ENCODE measurements around the gene AKT1S1.
"Not testable (repeated sequence)": the region's sequence is repeated elsewhere in the genome, so short reads cannot be mapped to it uniquely, and the experiment has no call there.

Gene AKT1S1

DNA sequence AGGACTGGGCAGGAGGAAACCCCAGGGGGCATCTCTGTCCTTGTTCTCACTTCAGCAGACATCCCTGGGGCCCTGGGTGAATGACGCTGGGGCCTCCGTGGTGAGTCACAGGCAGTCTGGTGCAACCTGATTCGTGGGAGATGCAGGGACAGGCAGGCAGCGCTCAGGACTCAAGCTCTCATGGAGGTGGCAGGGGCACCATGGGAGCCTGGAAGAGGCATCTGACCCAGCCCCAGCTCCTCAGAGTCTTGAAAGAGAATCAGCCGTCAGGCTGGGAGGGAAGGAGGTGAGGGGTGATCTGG is 40.2 kb downstream of the AKT1S1 start:
- no peak for DNase-seq (ENCODE audit: low read depth in 2 of 2)

DNA sequence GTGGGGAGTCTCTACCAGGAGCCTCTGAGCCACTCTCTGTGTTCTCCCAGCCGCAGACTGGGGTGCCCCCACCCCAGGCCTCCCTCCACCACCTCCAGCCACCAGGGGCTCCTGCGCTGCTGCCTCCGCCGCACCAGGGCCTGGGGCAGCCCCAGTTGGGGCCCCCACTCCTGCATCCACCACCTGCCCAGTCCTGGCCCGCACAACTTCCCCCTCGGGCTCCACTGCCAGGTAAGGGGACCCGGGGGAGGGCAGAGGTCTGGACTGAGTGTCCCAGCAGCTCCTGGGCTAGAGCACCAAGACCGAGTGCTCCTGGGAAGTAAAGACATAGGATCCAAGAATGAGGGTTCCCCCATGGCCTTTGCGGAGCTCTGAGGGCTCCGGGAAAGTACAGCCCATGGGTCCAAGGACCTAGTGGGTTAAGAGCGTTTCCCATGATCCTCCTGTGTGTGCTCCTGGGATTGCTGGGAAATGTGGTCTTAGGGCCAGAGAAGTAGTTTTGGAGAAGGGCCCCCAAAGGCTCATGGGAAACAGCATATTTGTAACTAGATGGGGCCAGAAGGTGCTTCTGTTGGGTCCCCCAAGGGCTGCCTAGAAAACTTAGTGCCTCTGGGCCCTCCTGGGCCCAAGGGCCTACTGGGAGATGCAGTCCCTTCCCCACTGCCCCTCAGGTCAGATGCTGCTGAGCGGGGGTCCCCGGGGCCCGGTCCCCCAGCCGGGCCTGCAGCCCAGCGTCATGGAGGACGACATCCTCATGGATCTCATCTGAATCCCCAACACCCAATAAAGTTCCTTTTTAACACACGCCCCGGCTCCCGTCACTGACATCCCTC is 40.8 kb downstream of the AKT1S1 start:
- DNase-seq (ENCODE audit: low read depth in 2 of 2) = no peak

DNA sequence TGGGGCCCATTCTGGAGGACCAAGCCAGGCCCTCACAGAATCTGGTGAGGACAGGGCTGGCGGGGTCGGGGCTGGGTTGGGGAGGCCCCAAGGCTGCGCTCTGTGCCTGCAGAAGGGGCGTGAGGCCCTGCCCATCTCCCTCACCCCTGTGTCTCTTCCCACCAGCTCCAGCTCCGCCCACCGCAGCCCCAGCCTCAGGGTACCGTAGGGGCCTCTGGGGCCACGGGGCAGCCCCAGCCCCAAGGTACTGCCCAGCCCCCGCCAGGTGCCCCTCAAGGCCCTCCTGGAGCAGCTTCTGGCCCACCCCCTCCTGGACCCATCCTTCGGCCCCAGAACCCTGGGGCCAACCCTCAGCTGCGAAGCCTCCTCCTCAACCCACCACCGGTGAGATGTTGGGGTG is 41.6 kb downstream of the AKT1S1 start:
- DNase-seq (ENCODE audit: low read depth in 2 of 2) = no peak

DNA sequence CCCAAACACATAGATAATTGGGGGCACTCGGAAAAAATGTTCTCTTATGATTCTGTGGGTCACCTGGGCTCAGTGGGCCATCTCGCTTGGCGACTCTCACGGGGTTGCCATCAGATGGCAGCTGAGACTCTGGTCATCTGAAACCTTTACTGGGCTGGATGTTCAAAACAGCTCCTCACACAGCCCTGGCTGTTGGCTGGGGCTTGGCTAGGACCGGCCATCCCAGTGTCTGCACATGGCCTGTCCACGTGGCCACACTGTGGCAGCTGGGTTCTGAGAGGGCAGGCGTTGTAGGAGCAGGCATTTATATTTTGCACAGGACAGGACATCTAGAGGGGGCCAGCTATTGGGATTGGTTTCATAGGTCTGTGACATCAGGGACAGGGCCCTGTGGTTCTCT is 43.6 kb downstream of the AKT1S1 start:
- DNase-seq (ENCODE audit: low read depth in 2 of 2) = no peak

DNA sequence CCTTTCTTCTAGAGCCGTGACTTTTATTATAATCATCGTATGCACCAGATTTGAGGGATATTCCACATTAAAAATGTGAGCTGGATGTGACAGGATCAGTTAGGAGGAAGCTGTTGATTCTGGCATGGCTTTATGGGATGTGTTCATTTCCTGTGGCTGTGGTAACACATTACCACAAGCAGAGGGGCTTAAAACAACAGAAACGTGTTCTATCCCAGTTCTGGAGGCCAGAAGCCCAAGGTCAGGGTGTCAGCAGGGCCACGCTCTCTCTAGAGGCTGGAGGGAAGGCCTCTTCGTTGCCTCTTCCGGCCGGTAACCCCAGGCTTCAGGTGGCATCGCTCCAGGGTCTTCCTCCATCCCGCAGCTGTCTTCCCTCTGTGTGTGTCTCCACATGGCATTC is 44.6 kb downstream of the AKT1S1 start:
- DNase-seq (ENCODE audit: low read depth in 2 of 2) = no peak

DNA sequence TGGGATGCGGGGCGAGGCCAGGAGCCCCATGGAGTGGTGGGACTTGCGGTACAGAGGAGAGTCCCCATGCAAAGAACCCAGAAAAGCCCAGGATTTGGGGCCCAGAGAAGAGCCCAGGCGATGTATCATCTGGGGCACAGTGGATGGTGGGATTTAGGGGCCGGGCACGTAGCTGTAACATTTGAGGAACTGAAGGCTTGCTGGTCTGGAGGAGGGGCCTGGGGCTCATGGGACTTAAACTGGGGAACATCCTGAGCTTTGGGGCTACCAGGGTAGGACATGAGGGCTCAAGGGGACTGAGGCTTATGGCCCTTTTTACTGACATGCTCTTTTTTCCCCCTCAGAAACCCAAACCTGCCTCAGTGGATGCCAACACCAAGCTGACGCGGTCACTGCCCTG is 45.6 kb downstream of the AKT1S1 start:
- DNase-seq (ENCODE audit: low read depth in 2 of 2) = no peak

DNA sequence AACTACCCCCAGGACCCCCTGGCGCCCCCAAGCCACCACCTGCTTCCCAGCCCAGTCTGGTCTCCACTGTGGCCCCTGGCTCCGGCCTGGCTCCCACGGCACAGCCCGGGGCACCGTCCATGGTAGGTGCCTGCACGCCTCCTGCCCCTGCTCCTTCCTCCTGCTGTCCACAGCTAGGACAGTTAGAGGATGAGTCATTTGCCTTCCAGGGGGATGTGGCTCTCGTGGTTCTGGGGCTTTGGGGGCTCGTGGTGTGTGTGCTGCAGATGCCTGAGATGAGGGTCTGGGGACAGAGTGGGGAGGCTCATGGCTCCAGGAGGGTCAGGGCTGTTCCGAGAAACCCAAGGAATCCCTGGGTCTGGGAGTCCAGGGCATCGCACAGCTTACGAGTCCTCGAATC is 46.4 kb downstream of the AKT1S1 start:
- DNase-seq (ENCODE audit: low read depth in 2 of 2) = no peak

DNA sequence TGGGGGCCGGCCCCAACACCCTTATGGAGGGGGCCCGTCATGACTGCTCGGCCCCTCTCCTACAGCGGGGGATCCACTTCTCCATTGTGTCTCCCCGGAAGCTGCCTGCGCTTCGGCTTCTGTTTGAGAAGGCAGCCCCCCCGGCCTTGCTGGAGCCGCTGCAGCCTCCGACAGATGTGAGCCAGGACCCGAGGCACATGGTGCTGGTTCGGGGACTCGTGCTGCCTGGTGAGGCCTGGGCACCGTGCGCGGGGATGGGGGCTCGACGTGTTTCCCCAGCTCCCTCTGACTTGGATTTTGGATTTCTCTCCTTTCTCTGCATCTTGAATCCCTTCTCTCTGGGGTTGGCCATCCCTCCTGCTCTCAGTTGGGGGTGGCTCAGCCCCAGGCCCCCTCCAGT is 47.4 kb downstream of the AKT1S1 start:
- no peak for DNase-seq (ENCODE audit: low read depth in 2 of 2)

DNA sequence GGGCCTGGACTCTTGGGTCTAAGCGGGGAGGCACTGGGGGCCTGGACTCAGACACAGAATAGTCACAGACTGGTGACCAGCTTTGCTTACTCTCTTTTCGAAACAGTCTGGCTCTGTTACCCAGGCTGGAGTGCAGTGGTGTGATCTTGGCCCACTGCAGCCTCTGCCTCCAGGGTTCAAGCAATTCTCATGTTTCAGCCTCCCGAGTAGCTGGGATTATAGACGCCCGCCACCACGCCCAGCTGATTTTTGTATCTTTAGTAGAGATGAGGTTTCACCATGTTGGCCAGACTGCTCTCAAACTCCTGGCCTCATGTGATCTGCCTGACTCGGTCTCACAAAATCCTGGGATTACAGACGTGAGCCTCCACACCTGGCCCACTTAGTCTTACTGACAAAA is 48.0 kb downstream of the AKT1S1 start:
- no peak for DNase-seq (ENCODE audit: low read depth in 2 of 2)

DNA sequence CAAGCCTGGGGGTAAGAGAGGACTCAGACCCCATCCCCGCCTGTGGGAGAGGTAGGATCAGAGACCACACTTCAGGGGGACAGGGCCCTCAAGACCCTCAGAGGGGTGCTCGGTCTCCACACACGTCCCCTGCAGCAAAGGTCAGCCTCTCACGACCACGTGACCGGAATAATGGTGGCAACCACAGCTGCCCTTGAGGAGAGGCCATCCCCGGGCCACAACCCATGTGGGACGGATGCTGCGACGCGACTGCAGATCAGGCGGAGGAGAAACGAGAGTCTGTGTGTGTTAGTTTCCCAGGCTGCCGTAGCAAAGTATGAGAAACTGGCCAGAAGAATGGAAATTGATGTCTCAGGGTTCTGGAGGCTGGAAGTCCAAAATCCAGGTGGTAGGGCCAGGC is 50.1 kb downstream of the AKT1S1 start:
- no peak for DNase-seq (ENCODE audit: low read depth in 2 of 2)

DNA sequence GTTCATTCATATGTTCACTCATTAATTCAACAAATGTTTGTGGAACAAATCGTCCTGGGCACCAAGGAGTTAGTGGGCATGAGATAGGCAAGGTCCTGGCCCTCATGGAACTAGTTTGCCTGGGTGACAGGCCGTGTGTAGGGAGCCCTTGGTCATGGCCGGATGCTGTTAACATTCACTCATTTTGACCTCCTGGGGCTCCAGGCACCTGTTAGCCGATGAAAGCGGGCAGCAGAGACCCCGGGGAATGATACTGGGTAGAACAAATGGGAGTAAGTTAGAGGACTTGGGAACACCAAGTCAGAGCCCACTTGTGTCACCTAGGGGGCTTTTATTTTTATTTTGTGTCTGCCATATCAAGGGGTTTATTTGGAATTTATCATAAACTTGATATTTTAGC is 52.5 kb downstream of the AKT1S1 start:
- no peak for DNase-seq (ENCODE audit: low read depth in 2 of 2)

DNA sequence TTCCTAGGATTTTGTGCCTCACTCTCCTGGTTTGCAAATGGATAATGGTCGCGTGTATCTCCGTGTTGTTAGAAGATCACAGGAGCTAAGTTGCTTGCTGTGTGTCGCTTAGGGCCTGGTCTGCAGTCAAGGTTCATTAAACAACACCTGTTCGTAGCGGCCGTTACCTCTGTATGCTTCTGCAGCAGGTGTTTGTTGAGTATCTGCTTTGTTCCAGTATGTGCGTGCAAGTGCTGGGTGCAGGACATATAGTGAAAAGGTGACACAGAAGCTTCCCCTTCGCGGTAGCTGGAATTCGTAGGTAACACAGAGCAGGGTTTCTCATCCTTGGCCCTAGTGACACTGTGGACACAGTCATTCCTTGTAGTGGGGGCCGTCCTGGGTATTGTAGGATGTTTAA is 53.7 kb downstream of the AKT1S1 start:
- DNase-seq (ENCODE audit: low read depth in 2 of 2) = no peak

DNA sequence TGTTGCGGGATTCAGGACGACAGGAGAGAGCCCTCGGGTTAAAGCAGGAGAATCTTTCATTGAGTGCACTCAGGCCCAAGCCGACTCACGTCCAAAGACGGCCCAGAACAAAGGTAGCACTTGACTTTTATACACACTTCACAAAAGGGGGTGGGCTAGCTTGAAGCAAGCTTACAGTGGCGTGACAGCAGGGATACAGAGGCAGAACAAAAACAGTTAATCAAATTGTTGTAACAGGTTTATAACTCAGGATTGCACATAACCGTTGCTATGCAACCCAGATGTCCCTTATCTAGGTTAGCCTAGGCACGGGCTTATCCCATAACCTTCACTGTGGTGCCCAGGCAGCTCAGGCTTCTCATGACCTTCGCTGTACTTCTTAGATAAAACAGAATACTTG is 57.0 kb downstream of the AKT1S1 start:
- DNase-seq (ENCODE audit: low read depth in 2 of 2) = no peak

DNA sequence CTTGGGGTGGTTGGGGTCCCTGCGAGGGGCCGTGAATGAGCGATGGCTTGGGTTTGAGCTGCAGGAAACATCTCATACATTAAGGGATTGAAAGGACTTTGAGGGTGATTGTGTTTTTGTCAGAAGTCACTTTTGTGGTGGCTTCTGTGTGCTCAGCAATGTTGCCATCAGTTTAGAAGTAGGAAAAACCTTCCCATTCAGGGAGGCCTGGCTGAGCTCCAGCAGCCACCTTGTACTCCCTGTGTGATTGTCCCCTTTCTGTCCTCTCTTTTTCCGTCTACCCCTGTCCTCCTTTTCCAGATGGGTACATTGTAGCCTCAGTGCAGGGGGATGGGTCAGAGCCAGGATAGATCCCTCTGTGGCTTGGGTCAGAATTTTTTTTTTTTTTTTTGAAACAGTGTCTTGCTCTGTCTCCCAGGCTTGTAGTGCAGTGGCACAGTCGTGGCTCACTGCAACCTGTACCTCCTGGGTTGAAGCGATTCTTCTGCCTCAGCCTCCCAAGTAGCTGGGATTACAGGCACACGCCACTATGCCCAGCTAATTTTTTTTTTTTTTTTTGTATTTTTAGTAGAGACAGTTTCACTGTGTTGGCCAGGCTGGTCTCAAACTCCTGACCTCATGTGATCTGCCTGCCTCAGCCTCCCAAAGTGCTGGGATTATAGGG is 57.6 kb downstream of the AKT1S1 start:
- DNase-seq (ENCODE audit: low read depth in 2 of 2) = not testable (repeated sequence)

All from fibroblast of skin of left quadriceps (primary cell).